Measurements from ENCODE around the gene DPP7. TPM values are rescaled to one million over a fixed set of nuclear protein-coding genes. Genes with fewer than 3 reads are reported as not detected.
A peak's percentile ranks its signal among the peaks of the same experiment; 100 is the strongest.

The DPP7 gene
- total and polyA plus RNA-seq, 2 experiments from 2014 or later, result 19.7 to 26.8 TPM

DNA sequence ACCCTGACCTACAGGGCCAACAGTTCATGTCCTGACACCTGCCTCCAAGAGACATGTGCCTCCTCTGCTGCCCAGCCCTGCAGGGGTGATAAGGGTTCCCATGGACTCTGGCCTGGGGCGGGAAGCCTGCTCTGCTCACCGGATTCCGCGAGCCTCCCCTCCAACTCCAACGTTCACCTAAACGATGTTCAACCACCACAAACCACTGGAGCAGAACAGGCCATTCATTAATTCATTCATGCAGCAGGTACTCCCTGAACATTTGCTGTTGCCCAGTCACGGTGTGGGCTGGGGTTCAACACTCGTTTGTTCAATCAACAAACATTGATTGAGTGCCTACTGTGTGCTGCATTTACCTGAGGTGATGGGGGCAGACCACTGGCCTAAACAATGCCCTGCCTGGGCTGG is 40.5 kb downstream of the DPP7 start:
- Histone ChIP-seq H3K4me1 (ENCODE audit: insufficient read depth) (peaks cover 30% of the 10 kb centered on the region), H3K27me3 (ENCODE audit: insufficient read depth) (peaks cover 37% of the 10 kb centered on the region), H3K79me2 (replicated peaks; ENCODE audit: insufficient read depth) (no peaks in the 10 kb centered on the region), H3K27ac (ENCODE audit: low read depth) (no peak overlapping the region), H3K4me3 (no peak overlapping the region; the same call in 1 of the 2 replicates), H3F3A (replicated peaks; ENCODE audit: low read depth) (peaks cover 25% of the 10 kb centered on the region; the same call in 1 of the 2 replicates), H3K4me2 (no peak overlapping the region), H3K9me2 (ENCODE audit: insufficient read depth) (no peaks in the 10 kb centered on the region), H2AFZ (no peak overlapping the region), H4K20me1 (replicated peaks; ENCODE audit: insufficient read depth) (peaks cover 3% of the 10 kb centered on the region; the same call in 1 of the 2 replicates), H3K36me3 (ENCODE audit: insufficient read depth) (no peaks in the 10 kb centered on the region)
- ATAC-seq (no peak), DNase-seq (ENCODE audit: low spot score) (no peak)
- no peak for TF ChIP-seq ZNF114 (CRISPR knock-in tag; IDR thresholded peaks at IDR 0.05)
- TF ChIP-seq, protein P1, sequence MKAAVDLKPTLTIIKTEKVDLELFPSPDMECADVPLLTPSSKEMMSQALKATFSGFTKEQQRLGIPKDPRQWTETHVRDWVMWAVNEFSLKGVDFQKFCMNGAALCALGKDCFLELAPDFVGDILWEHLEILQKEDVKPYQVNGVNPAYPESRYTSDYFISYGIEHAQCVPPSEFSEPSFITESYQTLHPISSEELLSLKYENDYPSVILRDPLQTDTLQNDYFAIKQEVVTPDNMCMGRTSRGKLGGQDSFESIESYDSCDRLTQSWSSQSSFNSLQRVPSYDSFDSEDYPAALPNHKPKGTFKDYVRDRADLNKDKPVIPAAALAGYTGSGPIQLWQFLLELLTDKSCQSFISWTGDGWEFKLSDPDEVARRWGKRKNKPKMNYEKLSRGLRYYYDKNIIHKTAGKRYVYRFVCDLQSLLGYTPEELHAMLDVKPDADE (IDR thresholded peaks at IDR 0.05), result no peak
- TF ChIP-seq NANOG (IDR thresholded peaks at IDR 0.05; ENCODE audit: borderline replicate concordance), result no peak
- no peak for TF ChIP-seq STAT1 (IDR thresholded peaks at IDR 0.05; ENCODE audit: unreplicated experiment)
- TF ChIP-seq JUNB (IDR thresholded peaks at IDR 0.05; ENCODE audit: unreplicated experiment), result no peak
- TF ChIP-seq, protein P2, sequence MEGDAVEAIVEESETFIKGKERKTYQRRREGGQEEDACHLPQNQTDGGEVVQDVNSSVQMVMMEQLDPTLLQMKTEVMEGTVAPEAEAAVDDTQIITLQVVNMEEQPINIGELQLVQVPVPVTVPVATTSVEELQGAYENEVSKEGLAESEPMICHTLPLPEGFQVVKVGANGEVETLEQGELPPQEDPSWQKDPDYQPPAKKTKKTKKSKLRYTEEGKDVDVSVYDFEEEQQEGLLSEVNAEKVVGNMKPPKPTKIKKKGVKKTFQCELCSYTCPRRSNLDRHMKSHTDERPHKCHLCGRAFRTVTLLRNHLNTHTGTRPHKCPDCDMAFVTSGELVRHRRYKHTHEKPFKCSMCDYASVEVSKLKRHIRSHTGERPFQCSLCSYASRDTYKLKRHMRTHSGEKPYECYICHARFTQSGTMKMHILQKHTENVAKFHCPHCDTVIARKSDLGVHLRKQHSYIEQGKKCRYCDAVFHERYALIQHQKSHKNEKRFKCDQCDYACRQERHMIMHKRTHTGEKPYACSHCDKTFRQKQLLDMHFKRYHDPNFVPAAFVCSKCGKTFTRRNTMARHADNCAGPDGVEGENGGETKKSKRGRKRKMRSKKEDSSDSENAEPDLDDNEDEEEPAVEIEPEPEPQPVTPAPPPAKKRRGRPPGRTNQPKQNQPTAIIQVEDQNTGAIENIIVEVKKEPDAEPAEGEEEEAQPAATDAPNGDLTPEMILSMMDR (conservative IDR thresholded peaks at IDR 0.05; ENCODE audit: low read depth in 2 of 2), result no peak
- no peak for TF ChIP-seq CREB1 (CRISPR knock-in tag; IDR thresholded peaks at IDR 0.05; ENCODE audit: low read depth)
- TF ChIP-seq EZH2phosphoT487 (IDR thresholded peaks at IDR 0.05; ENCODE audit: unreplicated experiment), result no peak
- TF ChIP-seq ZNF331 (CRISPR knock-in tag; IDR thresholded peaks at IDR 0.05; ENCODE audit: low read depth), result no peak
- TF ChIP-seq POLR2AphosphoS5 (IDR thresholded peaks at IDR 0.05; ENCODE audit: low read depth), result no peak
- peaks cover 22% of the 10 kb centered on the region for H3K4me1 Mint-ChIP-seq
- H3K36me3 Mint-ChIP-seq (ENCODE audit: low read depth), result no peaks in the 10 kb centered on the region; the same call in 2 of the 3 replicates
- no peak overlapping the region; the same call in 2 of the 3 replicates for H3K4me3 Mint-ChIP-seq
- peaks cover 41% of the 10 kb centered on the region for H3K27me3 Mint-ChIP-seq (ENCODE audit: insufficient read depth, low read depth, poor library complexity)
- H3K9me3 Mint-ChIP-seq, result no peaks in the 10 kb centered on the region; the same call in 2 of the 3 replicates
- no peak overlapping the region; the same call in 1 of the 2 replicates for H3K27ac Mint-ChIP-seq

DNA sequence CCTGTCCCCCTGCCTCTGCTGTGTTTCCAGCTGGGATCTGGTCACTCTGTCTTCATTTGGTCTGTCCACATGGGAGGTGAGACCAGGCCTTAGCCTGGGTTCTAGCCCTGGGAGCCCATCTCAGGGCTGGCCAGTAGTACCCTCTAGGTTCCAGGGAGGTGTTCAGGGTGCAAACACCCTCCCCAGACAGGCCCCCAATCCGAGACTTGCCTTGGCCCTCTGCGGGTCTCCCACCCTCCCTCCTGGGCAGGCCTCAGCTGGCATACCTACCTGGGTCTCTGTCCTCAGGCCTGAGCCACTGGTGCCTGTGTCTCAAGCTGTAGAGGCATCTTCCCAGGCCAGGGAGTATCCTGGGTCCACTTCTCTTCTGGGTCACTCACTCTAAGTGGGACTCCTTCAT is 43.3 kb downstream of the DPP7 start:
- Histone ChIP-seq H4K20me1 (replicated peaks; ENCODE audit: insufficient read depth) (peaks cover 11% of the 10 kb centered on the region; the same call in 1 of the 2 replicates), H3K27me3 (ENCODE audit: insufficient read depth) (peaks cover 15% of the 10 kb centered on the region), H3K4me2 (peak overlapping the region; percentile 85), H3K79me2 (replicated peaks; ENCODE audit: insufficient read depth) (peaks cover 10% of the 10 kb centered on the region; the same call in 1 of the 2 replicates), H3K36me3 (ENCODE audit: insufficient read depth) (no peaks in the 10 kb centered on the region; the same call in 1 of the 2 replicates), H3F3A (replicated peaks; ENCODE audit: low read depth) (peaks cover 21% of the 10 kb centered on the region; the same call in 1 of the 2 replicates), H3K4me3 (peak overlapping the region; percentile 71), H3K9me2 (ENCODE audit: insufficient read depth) (no peaks in the 10 kb centered on the region), H3K4me1 (ENCODE audit: insufficient read depth) (peaks cover 30% of the 10 kb centered on the region), H3K27ac (ENCODE audit: low read depth) (0 out of 2 replicates have a peak overlapping the region, but pooled peaks have one; percentile 66), H2AFZ (peak overlapping the region; percentile 74; the same call in 1 of the 2 replicates)
- H3K4me1 Mint-ChIP-seq, result peaks cover 27% of the 10 kb centered on the region
- H3K4me3 Mint-ChIP-seq, result peak overlapping the region; percentile 72
- no peak overlapping the region for H3K27ac Mint-ChIP-seq
- DNase-seq (ENCODE audit: low spot score) (no peak), ATAC-seq (no peak)
- no peaks in the 10 kb centered on the region; the same call in 2 of the 3 replicates for H3K36me3 Mint-ChIP-seq (ENCODE audit: low read depth)
- H3K27me3 Mint-ChIP-seq (ENCODE audit: insufficient read depth, low read depth, poor library complexity), result peaks cover 20% of the 10 kb centered on the region
- H3K9me3 Mint-ChIP-seq, result no peaks in the 10 kb centered on the region; the same call in 2 of the 3 replicates
- TF ChIP-seq, protein P1 (IDR thresholded peaks at IDR 0.05), result no peak
- no peak for TF ChIP-seq EZH2 (IDR thresholded peaks at IDR 0.05; ENCODE audit: low read depth, unreplicated experiment)
- TF ChIP-seq, protein P3, sequence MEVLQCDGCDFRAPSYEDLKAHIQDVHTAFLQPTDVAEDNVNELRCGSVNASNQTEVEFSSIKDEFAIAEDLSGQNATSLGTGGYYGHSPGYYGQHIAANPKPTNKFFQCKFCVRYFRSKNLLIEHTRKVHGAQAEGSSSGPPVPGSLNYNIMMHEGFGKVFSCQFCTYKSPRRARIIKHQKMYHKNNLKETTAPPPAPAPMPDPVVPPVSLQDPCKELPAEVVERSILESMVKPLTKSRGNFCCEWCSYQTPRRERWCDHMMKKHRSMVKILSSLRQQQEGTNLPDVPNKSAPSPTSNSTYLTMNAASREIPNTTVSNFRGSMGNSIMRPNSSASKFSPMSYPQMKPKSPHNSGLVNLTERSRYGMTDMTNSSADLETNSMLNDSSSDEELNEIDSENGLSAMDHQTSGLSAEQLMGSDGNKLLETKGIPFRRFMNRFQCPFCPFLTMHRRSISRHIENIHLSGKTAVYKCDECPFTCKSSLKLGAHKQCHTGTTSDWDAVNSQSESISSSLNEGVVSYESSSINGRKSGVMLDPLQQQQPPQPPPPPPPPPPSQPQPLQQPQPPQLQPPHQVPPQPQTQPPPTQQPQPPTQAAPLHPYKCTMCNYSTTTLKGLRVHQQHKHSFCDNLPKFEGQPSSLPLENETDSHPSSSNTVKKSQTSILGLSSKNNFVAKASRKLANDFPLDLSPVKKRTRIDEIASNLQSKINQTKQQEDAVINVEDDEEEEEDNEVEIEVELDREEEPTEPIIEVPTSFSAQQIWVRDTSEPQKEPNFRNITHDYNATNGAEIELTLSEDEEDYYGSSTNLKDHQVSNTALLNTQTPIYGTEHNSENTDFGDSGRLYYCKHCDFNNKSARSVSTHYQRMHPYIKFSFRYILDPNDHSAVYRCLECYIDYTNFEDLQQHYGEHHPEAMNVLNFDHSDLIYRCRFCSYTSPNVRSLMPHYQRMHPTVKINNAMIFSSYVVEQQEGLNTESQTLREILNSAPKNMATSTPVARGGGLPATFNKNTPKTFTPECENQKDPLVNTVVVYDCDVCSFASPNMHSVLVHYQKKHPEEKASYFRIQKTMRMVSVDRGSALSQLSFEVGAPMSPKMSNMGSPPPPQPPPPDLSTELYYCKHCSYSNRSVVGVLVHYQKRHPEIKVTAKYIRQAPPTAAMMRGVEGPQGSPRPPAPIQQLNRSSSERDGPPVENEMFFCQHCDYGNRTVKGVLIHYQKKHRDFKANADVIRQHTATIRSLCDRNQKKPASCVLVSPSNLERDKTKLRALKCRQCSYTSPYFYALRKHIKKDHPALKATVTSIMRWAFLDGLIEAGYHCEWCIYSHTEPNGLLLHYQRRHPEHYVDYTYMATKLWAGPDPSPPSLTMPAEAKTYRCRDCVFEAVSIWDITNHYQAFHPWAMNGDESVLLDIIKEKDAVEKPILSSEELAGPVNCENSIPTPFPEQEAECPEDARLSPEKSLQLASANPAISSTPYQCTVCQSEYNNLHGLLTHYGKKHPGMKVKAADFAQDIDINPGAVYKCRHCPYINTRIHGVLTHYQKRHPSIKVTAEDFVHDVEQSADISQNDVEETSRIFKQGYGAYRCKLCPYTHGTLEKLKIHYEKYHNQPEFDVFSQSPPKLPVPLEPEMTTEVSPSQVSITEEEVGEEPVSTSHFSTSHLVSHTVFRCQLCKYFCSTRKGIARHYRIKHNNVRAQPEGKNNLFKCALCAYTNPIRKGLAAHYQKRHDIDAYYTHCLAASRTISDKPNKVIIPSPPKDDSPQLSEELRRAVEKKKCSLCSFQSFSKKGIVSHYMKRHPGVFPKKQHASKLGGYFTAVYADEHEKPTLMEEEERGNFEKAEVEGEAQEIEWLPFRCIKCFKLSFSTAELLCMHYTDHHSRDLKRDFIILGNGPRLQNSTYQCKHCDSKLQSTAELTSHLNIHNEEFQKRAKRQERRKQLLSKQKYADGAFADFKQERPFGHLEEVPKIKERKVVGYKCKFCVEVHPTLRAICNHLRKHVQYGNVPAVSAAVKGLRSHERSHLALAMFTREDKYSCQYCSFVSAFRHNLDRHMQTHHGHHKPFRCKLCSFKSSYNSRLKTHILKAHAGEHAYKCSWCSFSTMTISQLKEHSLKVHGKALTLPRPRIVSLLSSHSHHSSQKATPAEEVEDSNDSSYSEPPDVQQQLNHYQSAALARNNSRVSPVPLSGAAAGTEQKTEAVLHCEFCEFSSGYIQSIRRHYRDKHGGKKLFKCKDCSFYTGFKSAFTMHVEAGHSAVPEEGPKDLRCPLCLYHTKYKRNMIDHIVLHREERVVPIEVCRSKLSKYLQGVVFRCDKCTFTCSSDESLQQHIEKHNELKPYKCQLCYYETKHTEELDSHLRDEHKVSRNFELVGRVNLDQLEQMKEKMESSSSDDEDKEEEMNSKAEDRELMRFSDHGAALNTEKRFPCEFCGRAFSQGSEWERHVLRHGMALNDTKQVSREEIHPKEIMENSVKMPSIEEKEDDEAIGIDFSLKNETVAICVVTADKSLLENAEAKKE (CRISPR knock-in tag; IDR thresholded peaks at IDR 0.05), result no peak
- TF ChIP-seq ZNF114 (CRISPR knock-in tag; IDR thresholded peaks at IDR 0.05), result no peak
